Nephron (organoid): ENCODE results near the gene HOATZ.
A peak's percentile ranks its signal among the peaks of the same experiment; 100 is the strongest.

Source experiments
- H3K27ac Mint-ChIP-seq, 3 experiments: 2 replicates each; pipeline ENCODE4 v1.8.0; 2020; ENCODE audit warnings: mixed read lengths in 3 of 3, mild to moderate bottlenecking in 2 of 3, moderate library complexity in 1 of 3
- H3K27me3 Mint-ChIP-seq: 2 replicates; pipeline ENCODE4 v1.8.0; 2021; ENCODE audit warnings: low read depth, mild to moderate bottlenecking, moderate library complexity, mixed read lengths
- H3K36me3 Mint-ChIP-seq: 2 replicates; pipeline ENCODE4 v1.8.0; 2020; ENCODE audit warnings: low read depth, mixed read lengths
- H3K4me1 Mint-ChIP-seq: 2 replicates; pipeline ENCODE4 v1.8.0; 2020; ENCODE audit warnings: mixed read lengths
- H3K4me3 Mint-ChIP-seq, 3 experiments: 2 replicates each; pipeline ENCODE4 v1.8.0; 2020; ENCODE audit warnings: mild to moderate bottlenecking in 3 of 3, mixed read lengths in 3 of 3, moderate library complexity in 2 of 3
- H3K9me3 Mint-ChIP-seq: 2 replicates; pipeline ENCODE4 v1.8.0; 2020; ENCODE audit warnings: mixed read lengths
- TF ChIP-seq, protein P1 (sequence below), 3 experiments: fragments of 200-600 bp; sonication (generic); IDR thresholded peaks; one replicate each; pipeline ENCODE4 v1.5.0; 2021; ENCODE audit warnings: antibody characterized with exemption in 3 of 3; ENCODE audit not compliant: unreplicated experiment in 3 of 3

The HOATZ gene

DNA sequence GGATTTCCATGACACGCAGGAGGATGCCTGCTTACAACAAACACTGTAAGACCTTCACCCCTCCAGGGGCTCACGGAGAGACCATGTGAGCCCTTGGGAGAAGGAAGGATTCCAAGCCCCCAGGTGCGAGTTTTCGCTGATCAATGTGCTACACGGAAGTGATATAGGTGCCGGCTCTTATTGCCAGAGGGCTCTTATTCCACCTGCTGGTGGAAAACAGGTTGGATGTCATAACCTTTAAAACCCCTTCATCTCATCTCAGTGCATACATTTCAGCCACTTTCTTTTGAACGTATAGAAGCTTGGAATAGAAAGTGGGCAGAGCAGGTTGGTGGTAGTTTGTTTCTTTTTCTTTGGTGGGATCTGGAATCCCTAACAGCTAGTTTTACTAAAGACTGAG is 51.7 kb downstream of the HOATZ start:
- H3K36me3 Mint-ChIP-seq, result no peaks in the 10 kb centered on the region
- peaks cover 16% of the 10 kb centered on the region for H3K4me1 Mint-ChIP-seq
- H3K9me3 Mint-ChIP-seq, result no peaks in the 10 kb centered on the region
- no peak overlapping the region for H3K27ac Mint-ChIP-seq
- no peaks in the 10 kb centered on the region for H3K27me3 Mint-ChIP-seq
- H3K4me3 Mint-ChIP-seq, result no peak overlapping the region
- TF ChIP-seq, protein P1, sequence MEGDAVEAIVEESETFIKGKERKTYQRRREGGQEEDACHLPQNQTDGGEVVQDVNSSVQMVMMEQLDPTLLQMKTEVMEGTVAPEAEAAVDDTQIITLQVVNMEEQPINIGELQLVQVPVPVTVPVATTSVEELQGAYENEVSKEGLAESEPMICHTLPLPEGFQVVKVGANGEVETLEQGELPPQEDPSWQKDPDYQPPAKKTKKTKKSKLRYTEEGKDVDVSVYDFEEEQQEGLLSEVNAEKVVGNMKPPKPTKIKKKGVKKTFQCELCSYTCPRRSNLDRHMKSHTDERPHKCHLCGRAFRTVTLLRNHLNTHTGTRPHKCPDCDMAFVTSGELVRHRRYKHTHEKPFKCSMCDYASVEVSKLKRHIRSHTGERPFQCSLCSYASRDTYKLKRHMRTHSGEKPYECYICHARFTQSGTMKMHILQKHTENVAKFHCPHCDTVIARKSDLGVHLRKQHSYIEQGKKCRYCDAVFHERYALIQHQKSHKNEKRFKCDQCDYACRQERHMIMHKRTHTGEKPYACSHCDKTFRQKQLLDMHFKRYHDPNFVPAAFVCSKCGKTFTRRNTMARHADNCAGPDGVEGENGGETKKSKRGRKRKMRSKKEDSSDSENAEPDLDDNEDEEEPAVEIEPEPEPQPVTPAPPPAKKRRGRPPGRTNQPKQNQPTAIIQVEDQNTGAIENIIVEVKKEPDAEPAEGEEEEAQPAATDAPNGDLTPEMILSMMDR (IDR thresholded peaks at IDR 0.05; ENCODE audit: unreplicated experiment in 3 of 3), result no peak

GRCh38 chr11:111569476-111569875 is 54.9 kb downstream of the HOATZ start:
- H3K4me3 Mint-ChIP-seq, result no peak overlapping the region
- H3K4me1 Mint-ChIP-seq, result peaks cover 31% of the 10 kb centered on the region
- H3K27me3 Mint-ChIP-seq, result no peaks in the 10 kb centered on the region
- no peaks in the 10 kb centered on the region for H3K36me3 Mint-ChIP-seq
- peak overlapping the region in 2 of 3 experiments; percentile 47 to 60 for H3K27ac Mint-ChIP-seq
- TF ChIP-seq, protein P1 (IDR thresholded peaks at IDR 0.05; ENCODE audit: unreplicated experiment in 3 of 3), result no peak
- no peaks in the 10 kb centered on the region for H3K9me3 Mint-ChIP-seq

- H3K36me3 Mint-ChIP-seq, result no peaks in the 10 kb centered on the region
- no peak overlapping the region for H3K4me3 Mint-ChIP-seq
- TF ChIP-seq, protein P1 (IDR thresholded peaks at IDR 0.05; ENCODE audit: unreplicated experiment in 3 of 3), result no peak
- peaks cover 36% of the 10 kb centered on the region for H3K4me1 Mint-ChIP-seq
- peak overlapping the region in 2 of 3 experiments; percentile 7 to 47 for H3K27ac Mint-ChIP-seq
- no peaks in the 10 kb centered on the region for H3K27me3 Mint-ChIP-seq
- no peaks in the 10 kb centered on the region for H3K9me3 Mint-ChIP-seq
Measured at GRCh38 chr11:111570796-111571195, 56.2 kb downstream of the HOATZ start.

DNA sequence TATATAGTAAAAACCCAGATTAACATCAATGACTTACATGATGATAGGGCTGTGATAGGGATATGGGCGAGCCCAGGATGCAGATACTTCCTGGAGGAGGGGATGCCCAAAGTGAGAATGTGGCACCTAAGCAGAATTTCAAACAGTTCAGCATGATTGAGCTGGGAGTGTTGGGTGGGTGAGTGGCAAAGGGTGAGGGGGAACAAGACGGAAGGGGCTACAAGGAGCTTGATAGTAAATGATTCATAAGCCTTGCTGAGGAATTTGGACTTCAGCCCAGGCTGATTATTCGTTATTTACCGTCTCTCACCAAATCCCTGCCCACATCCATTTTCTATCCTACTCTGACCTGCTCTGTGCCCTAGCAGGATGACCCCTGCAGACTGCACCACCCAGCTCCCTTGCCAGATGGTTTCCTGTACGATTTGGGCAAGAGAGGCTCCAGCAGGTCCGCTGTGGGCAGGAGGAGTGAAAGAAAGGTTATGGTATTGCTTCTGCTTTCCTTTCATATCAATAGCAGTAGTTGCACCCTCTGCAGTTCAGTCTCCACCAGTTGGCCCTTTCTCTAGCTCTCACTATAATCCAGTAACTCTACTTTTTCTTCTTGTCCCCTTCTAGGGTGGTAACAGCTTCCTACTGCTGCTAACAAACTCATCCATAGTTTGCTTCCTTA is 57.4 kb downstream of the HOATZ start:
- no peak overlapping the region for H3K4me3 Mint-ChIP-seq
- H3K4me1 Mint-ChIP-seq, result peaks cover 36% of the 10 kb centered on the region
- no peaks in the 10 kb centered on the region for H3K36me3 Mint-ChIP-seq
- no peaks in the 10 kb centered on the region for H3K27me3 Mint-ChIP-seq
- TF ChIP-seq, protein P1 (IDR thresholded peaks at IDR 0.05; ENCODE audit: unreplicated experiment in 3 of 3), result no peak
- no peaks in the 10 kb centered on the region for H3K9me3 Mint-ChIP-seq
- H3K27ac Mint-ChIP-seq, result peak overlapping the region; percentile 7 to 70 (median 45)

DNA sequence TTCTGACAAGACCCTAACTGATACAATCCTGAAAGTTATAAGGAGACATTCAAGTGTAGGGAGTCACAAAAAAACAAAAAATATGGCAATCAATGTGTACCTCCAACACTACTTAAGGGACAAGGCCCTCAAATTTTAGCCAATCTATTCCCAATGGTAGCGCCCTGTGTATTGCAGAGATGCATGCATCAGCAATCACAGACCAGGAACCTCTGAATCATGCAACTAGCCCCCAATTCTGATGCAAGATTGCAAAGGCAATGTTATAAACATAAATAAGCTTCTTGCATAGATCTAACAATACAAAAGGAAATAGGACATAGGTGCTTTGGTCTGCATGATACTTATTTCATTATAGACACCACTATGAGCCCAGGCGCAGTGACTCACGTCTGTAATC is 58.0 kb downstream of the HOATZ start:
- Mint-ChIP-seq H3K36me3 (no peaks in the 10 kb centered on the region), H3K27me3 (no peaks in the 10 kb centered on the region), H3K4me3 (no peak overlapping the region), H3K4me1 (peaks cover 36% of the 10 kb centered on the region), H3K27ac (peak overlapping the region; percentile 7 to 45 (median 19)), H3K9me3 (no peaks in the 10 kb centered on the region)
- TF ChIP-seq, protein P1 (IDR thresholded peaks at IDR 0.05; ENCODE audit: unreplicated experiment in 3 of 3), result no peak

DNA sequence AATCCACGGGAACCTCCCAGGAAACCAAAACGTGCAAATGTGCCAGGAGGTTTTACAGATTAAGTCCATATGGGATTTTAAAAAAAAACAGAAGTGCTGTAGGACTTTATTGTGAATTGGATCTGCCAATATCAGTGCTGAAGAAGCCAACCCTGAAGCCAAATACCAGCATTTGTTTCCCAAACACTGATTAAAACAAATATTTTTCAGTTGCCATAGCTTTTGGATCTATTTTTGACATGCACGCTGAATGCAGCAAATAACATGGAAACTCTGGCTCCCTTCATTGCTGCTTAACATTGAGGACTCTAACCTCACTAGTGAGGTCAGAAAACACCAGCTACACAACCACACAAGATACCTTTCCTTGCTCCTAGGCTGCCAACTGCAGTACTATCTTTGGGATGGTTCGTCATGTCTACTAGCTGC is 59.3 kb downstream of the HOATZ start:
- H3K27ac Mint-ChIP-seq, result peak overlapping the region in 2 of 3 experiments; percentile 34 to 38
- H3K27me3 Mint-ChIP-seq, result no peaks in the 10 kb centered on the region
- no peak overlapping the region for H3K4me3 Mint-ChIP-seq
- peaks cover 36% of the 10 kb centered on the region for H3K4me1 Mint-ChIP-seq
- no peaks in the 10 kb centered on the region for H3K36me3 Mint-ChIP-seq
- no peaks in the 10 kb centered on the region for H3K9me3 Mint-ChIP-seq
- TF ChIP-seq, protein P1 (IDR thresholded peaks at IDR 0.05; ENCODE audit: unreplicated experiment in 3 of 3), result no peak
